GM18909 (cell line): Measurements from ENCODE around the gene SIGLEC6.
"Not testable (repeated sequence)": the region's sequence is repeated elsewhere in the genome, so short reads cannot be mapped to it uniquely, and the experiment has no call there.

Experiments used
- ATAC-seq: cut with Tn5 transposase; IDR thresholded peaks from one replicate; pipeline ENCODE4 v1.9.1; 2021; ENCODE audit warnings: mild to moderate bottlenecking; ENCODE audit not compliant: unreplicated experiment, poor library complexity

Gene SIGLEC6

GRCh38 chr19:51514866-51515481 lies 16.5 kb downstream of the SIGLEC6 start:
- no peak for ATAC-seq

- no peak for ATAC-seq
Measured at GRCh38 chr19:51513968-51514367, 17.5 kb downstream of the SIGLEC6 start.

GRCh38 chr19:51511353-51511752 lies 20.1 kb downstream of the SIGLEC6 start:
- ATAC-seq = no peak

DNA sequence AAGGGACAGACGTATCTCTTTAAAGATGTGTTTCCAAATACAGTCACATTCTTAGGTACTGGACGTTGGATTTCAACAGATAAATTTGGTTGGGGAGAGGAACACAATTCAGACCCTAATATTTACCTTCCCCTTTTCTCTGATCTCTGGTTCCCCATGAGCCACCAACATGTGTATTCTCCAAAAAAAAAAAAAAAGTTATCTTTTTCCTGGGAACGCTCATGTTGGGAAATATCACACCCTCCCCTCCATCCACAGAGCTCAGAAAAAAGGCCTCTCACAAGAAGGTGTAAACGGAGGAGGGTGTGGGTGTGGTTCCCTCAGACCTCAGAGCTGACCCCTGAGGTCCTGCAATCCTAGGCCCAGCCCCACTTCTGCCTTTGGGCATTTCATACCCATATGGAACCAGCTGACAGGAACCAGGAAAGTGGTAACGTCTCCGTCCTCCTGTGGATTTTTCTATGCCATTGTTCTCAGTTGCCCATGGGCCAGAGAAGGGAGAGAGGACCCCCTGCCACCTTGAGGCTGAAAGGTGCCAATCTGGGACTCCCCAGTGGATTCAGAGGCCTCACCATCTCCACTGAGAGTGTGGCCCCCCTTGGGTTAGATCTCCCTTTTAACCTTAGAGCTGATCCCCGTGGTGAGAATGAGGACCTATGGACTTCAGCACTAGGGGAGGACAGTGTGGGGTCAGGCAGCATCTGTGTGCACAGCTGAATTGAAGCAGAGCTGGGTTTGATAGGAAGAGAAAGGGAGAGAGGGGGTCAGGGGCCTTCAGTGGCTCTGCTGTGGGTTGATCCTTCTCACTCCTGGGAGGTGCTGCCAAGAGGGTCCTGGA lies 21.4 kb downstream of the SIGLEC6 start:
- no peak for ATAC-seq

DNA sequence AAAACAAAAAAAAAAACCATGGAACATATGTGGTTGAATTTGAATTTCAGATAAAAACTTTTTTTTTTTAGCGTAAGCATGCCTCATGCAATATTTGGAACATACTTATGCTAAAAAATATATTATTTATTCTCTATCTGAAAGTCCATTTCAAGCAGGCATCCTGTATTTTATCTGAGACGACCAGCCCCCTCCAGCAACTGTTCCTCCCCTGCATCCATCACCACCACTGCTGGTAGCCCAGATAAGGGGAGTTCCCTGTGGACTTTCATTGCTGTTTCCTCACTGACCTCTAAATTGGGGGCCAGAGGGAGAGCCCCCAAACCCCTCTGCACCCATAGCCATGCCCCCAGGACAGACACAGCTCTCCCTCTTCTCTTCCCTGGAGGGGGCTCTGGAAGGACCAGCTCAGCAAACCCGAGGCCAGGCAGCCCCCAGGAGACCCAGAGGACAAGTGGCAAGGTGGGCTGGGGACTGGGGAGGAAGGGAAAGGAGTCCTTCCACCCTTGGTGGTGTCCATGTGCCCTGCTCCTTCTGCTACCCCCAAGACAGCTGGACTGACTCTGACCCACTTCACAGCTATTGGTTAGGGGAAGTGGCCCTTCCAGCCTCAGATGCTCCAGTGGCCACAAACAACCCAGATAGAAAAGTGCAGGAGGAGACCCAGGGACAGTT lies 23.3 kb downstream of the SIGLEC6 start:
- ATAC-seq = no peak

DNA sequence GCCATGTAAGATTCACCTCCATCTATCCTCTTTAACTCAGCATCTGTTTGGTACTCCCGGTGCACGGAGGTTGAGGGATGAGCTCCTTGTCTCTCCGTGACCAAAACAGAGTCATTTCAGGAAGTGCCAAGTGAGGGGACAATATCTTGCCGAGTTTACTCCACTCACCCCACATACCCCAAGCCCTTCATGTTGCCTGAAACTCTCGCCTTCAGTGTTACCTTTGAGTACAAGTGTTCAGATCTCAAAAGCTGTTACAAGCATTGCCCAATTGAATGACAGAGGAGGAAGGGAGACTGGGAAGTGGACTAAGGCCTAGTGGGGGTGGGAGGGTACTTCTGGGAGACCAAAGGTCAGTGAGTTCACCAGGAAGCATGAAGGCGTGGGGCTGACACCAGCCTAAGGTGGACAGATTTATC lies 23.8 kb downstream of the SIGLEC6 start:
- ATAC-seq = no peak

GRCh38 chr19:51507192-51507591 lies 24.3 kb downstream of the SIGLEC6 start:
- no peak for ATAC-seq

DNA sequence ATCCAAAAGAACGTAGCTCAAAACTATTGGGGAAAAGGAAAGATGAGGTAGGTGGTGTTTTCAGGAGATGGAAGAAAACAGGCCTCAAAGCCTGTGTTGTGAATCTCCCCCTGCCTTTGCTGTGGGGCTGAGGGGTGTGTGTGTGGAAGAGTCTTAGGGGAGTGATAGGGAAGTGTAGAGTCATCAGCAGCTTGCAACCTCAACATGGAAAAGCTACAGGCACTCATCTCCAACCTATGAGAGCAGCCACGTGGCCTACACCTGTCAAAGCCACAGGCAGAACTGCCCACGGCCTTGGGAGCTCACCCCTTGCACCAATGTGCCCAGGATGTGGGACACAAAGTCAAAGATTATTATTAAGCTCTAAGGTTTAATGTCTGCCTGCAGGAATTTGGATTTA lies 25.6 kb downstream of the SIGLEC6 start:
- ATAC-seq = no peak

DNA sequence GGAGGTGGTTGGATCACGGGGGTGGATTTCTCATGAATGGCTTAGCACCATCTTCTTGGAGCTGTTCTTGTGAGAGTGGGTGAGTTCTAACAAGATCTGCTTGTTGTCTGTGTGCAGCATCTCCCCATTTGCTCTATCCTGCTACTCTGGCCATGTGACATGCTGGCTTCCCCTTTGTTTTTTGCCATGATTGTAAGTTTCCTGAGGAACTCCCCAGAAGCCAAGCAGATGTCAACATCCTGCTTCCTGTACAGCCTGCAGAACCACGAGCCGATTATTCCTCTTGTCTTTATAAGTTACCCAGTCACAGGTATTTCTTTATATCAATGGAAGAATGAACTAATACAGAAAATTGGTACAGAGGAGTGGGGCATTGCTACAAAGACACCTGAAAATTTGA lies 27.6 kb downstream of the SIGLEC6 start:
- ATAC-seq = no peak

DNA sequence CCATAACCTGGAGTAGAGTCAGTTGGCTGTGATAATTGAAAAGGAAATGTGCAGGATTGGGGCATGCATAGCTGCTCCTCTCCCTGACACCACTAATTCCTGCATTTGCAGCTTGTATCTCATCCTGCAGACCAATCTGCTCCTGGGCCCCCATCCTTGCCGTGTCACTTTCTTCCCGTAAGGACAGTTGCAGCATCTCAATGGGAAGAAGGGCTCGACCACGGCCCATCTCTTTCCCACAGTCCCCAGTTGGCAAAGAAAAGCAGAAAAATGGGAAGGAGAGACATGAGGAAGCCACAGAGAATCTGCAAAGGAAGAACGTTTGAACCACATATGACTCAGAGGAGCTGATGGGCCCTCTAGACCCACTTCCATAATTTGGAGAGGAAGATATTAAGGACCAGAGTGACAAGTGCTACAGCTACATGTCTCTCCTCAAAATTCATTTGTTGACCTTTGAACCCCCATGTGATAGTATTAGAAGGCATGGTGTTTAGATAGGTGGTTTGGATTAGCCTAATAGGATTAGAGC lies 28.1 kb downstream of the SIGLEC6 start:
- ATAC-seq = no peak

DNA sequence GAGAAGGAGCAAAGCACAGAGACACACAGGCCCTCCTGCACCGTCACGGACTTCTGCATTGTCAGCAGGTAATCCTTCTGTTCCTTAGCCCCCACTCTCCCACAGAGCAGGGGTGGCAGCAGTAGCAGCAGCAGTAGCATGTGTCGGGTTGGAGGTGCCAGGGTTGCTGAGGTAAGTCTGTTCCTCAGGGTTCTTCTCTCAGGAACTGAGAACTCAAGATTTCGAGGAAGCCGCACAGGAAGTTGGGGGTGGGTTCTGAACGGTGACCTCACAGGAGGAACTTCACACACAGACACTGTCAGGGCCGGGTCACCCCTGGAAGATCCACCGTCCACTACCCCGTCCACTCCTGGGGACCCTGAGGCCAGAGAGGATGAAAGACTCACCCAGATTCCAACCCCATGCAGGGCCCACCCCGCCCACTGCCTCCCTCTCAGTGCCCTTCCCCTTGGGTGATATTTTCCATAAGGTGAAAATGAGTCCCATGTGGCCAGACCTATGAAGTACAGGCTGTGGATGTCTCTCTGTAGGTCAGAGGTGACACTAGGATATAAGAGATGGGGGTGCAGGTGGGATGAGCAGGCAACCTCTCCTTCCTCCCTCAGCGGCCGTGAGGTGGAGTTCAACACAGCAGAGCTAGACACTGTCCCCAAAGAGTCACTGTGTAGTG lies 29.7 kb downstream of the SIGLEC6 start, which contains the start of gene SIGLEC12:
TSS of gene SIGLEC12 (minus strand) at position 207 of the 670 bp plus-strand sequence. CDS start at position 140, 67 bp downstream.
- no peak for ATAC-seq

- ATAC-seq = not testable (repeated sequence)
Measured at GRCh38 chr19:51500931-51501330, 30.5 kb downstream of the SIGLEC6 start.

DNA sequence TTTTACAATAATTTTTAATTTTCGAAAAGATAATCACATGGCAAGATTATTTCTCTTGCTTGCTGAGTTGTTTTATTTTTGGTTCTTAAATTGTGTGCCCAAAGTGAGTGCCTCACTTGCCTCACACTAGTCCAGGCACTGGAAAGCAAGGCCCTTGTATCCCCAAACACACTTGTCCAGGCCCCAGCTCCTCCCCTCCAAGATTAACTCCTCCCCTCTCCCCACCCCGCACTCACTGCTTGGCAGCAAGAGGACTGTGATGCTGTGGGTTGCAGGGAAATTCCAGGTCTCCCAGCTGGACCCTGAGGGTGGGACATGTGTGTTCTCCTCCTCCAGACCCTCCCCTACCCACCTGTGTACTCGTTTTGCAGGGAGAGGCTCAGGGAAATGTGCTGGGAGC lies 33.8 kb downstream of the SIGLEC6 start:
- no peak for ATAC-seq

GRCh38 chr19:51493776-51494175 lies 37.7 kb downstream of the SIGLEC6 start:
- no peak for ATAC-seq

DNA sequence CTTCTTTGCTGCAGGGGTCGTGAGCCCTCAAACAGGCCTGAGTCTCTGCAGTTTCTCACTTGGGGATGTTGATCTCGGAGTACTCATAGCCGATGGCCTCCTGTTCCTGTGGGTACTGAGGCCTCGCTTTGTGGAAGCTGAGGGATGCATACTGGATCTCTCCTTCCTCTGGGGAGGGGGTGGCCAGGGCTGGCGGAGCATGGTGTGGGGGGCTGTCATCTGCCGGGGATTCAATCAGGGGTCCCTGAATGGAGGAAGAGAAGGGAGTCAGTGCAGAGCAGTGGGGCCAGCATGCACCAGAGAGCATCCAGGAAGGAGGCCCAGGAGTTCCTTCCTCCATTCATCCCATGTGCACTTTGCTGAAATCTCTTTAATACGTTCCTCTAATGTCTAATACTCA lies 39.9 kb downstream of the SIGLEC6 start:
- ATAC-seq = no peak

DNA sequence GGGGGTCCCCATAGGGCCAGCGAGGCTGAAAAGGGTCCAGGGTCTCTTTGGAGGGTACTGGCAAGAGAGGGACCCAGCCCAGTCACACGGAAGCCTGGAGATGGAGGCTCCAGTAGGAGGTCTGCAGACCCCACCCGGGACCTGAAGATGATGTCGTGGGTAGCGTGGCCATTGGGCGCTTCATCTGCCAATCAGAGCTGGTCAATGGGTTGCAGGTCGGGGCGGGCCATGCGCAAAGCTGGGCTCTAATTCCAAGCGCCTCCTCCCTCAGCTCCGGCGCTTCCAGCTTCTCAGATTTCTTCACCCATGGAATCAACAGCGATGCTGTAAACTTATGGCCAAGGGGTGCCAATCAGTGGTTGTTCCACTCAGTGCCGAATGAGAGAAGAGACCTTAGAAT lies 40.8 kb downstream of the SIGLEC6 start:
- ATAC-seq = no peak

DNA sequence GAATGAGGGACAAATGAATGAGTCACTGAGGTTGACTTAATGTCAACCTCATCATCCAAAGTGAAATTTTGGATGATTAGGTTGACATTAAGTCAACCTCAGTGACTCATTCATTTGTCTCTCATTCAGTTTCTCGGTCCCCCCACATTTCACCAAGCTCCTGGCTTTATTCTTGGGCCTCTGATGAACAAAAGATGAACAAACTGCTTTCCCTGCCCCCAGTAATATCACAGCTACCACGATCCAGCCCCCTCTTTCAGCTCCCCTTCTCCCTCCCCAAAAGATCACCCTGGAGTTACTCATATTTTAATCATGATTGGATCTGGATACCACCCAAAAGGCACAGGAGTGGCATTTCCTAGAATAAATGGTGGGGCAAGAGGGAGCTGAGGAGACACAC lies 42.4 kb downstream of the SIGLEC6 start:
- ATAC-seq = no peak

DNA sequence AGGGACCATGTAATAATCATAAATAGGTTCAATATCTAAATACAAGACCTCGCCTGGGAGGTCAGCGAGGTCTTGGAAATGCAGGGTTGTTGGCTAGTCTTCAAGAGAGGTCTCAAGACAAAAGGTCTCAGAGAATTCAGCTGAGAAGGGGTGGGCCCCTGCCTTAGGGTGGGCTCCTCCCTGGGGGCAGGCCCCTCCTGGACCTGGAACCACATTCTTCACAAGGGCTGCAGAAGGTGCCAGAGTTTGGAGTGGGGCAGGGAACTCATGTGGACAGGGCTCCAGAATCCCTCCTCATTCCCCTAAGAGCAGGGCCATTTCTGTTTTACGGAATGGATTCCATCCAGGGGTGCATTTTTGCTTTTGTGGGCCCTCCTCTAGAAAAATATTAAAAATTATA lies 43.0 kb downstream of the SIGLEC6 start:
- ATAC-seq = no peak

DNA sequence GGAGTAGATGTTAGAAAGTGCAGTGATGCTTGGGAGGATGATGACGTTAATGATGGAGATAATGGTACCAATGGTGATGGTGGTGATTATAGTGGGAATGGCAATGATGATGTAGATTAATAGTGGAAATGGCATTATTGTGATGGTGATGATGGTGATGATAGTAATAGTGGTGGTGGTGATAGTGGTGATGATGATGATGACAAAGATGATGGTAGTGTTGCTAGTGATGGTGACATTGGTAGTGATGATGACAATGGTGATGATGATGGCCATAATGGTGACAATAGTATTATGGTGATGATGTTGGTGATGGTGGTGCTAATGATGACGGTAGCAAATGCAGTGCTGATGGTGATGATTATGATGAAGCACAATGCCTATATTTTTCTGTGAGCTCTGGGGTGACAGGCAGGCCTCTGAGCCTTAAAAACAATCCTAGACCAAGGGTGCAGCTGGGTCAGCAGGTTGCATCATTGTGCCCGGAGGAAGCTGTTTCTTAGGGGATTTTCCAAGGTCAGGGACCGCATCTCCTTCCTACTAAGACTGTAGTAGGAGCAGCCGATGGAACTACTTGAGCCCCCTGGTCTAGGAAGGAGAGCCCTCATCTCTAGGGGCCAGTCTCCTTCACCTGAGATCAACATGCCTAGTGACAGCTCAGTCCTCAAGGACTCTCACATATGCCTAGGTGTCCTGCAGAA lies 45.4 kb downstream of the SIGLEC6 start:
- ATAC-seq = no peak

- no peak for ATAC-seq
Measured at GRCh38 chr19:51480590-51480989, 50.9 kb downstream of the SIGLEC6 start.
